ENCODE results near the gene OLFM2.

The OLFM2 gene

DNA sequence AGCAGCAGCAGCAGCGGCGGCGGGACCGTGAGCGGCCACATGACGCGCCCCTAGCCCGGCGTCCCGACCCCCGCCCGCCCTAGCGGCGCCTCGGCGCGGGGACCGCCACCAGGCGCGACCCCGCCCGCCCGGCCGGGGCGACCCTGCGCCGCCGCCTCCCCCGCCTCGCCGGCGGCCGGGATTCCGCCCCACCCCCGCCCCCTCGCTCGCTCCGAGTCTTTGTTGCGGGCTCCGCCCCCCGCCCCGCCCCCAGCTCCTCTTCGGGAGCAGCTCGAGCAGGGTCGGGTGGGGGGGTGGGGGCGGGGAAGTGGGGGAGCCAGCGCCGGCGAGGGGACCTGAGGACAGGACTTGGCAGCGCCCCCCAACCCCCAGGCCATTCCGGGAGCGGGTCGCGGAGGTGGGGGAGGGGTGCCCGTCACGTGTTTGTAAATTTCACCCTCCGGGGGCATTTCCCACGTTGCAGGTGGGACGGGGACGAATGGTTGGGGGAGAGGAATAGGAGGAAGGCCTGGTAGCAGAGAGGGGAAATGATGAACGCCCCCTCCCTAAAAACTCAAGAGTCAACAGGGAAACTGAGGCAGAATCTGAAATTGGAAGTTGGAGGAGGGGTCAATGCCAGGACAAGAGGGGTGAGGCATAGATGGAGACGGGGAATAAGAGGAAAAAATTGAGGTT, at the start of gene OLFM2:
TSS of gene OLFM2 (minus strand) at position 190 of the 675 bp plus-strand sequence. CDS start at position 41, 149 bp downstream.
- no peak within 1 kb of the TSS for H3K9ac ChIP-seq (ENCODE audit: low read length)
- peaks cover 30% of the 10 kb centered on the region for H3K27me3 ChIP-seq (ENCODE audit: control insufficient read depth, insufficient read depth, low read length)
- no peaks in the 10 kb centered on the region for H3K9me3 ChIP-seq (ENCODE audit: control insufficient read depth, low read length)
- no peaks in the 10 kb centered on the region for H3K36me3 ChIP-seq (ENCODE audit: control insufficient read depth, insufficient read depth, low read length)
- no peak within 1 kb of the TSS for H3K4me3 ChIP-seq (ENCODE audit: low read length)
- no peaks in the 10 kb centered on the region for H3K4me1 ChIP-seq (ENCODE audit: control insufficient read depth, insufficient read depth, low read length)

DNA sequence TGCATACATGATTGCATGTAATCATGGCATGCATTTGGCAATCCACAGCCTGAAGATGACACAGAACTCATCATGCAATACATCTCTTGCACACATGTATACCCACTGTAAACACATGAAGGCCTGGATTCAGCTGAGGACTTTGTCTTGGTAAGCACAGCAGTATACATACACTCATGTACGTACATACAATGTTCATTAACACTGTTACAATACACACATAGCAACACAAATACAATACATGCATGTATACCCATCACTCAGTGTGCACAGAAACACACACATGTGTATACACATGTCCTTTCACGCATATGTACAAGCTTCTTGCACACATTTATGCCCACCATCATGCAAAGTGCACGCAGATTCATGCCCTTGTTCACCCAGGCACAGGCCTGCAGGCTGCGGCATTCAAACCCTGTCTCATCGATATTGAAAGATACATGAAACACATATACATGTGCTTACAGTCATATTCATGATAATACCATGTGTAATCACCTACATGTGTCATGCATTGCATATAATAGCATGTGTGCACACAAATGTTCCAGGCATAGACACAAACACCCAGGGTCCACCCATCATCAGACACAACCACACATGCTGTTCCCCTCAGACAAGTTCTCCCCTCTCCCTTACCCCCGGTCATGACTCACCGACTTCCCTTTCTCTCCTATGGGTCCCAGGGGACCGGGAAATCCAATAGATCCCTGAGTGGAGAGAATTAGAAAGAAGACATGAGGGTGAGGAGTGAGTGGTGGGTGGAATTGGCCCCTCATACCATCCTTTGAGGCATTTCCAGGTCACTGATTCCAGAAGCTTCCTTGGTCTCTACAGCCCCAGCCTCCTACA, 45.3 kb upstream of the OLFM2 start:
- no peaks in the 10 kb centered on the region for H3K4me1 ChIP-seq (ENCODE audit: control insufficient read depth, insufficient read depth, low read length)
- no peaks in the 10 kb centered on the region for H3K36me3 ChIP-seq (ENCODE audit: control insufficient read depth, insufficient read depth, low read length)
- H3K27me3 ChIP-seq (ENCODE audit: control insufficient read depth, insufficient read depth, low read length) = no peaks in the 10 kb centered on the region
- H3K9me3 ChIP-seq (ENCODE audit: control insufficient read depth, low read length) = no peaks in the 10 kb centered on the region
- H3K9ac ChIP-seq (ENCODE audit: low read length) = no peak overlapping the region
- H3K4me3 ChIP-seq (ENCODE audit: low read length) = no peak overlapping the region

DNA sequence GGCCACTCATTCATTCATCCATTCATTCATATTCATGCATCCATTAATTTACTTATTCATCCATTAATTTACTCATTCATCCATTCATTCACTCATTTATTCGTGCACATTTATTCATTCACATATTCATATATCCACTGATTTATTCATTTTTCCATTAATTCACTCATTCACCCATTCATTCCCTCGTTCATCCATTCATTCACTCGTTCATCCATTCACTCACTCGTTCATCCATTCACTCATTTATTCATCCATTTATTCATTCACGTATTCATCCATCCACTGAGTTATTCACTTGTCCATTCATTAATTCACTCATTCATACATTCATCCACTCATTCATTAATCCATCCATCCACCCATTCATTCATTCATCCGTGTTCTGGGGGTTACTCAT, 35.8 kb upstream of the OLFM2 start:
- no peaks in the 10 kb centered on the region for H3K36me3 ChIP-seq (ENCODE audit: control insufficient read depth, insufficient read depth, low read length)
- H3K27me3 ChIP-seq (ENCODE audit: control insufficient read depth, insufficient read depth, low read length) = peaks cover 4% of the 10 kb centered on the region
- no peak overlapping the region for H3K9ac ChIP-seq (ENCODE audit: low read length)
- no peaks in the 10 kb centered on the region for H3K4me1 ChIP-seq (ENCODE audit: control insufficient read depth, insufficient read depth, low read length)
- H3K4me3 ChIP-seq (ENCODE audit: low read length) = no peak overlapping the region
- H3K9me3 ChIP-seq (ENCODE audit: control insufficient read depth, low read length) = no peaks in the 10 kb centered on the region

DNA sequence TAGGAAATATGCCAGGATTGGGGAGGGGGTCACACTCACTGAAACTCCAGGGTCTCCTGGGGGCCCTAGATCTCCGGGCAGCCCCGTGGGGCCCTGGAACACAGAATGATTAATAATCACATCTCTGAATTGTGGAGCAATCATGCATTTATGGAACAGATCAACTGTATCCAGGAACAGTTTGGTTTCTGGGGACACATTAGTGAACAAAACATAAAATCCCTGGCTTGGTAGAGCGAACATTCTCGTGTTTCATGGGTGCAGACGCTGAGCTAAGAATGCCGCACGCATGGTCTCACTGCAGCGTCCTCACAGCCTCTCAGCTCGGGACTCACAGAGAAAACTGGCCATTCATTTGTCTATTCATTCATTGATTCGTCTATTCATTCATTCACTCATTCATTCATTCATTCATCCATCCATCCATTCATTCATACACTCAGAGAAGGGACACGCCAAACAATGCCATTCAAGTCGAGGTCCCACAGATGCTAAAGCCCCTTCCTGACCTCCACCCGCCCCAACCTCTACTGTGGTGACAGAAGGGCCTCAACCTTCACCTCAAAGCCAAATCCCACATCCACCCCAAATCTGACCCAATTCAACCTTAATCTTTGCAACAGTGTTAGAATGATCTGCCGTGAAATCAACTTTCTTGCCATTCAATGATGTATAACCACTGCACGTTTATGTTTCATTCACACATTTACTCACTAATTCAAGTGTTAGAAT, 35.0 kb upstream of the OLFM2 start:
- no peaks in the 10 kb centered on the region for H3K36me3 ChIP-seq (ENCODE audit: control insufficient read depth, insufficient read depth, low read length)
- H3K4me1 ChIP-seq (ENCODE audit: control insufficient read depth, insufficient read depth, low read length) = no peaks in the 10 kb centered on the region
- H3K4me3 ChIP-seq (ENCODE audit: low read length) = no peak overlapping the region
- H3K27me3 ChIP-seq (ENCODE audit: control insufficient read depth, insufficient read depth, low read length) = peaks cover 4% of the 10 kb centered on the region
- H3K9me3 ChIP-seq (ENCODE audit: control insufficient read depth, low read length) = no peaks in the 10 kb centered on the region
- H3K9ac ChIP-seq (ENCODE audit: low read length) = no peak overlapping the region

DNA sequence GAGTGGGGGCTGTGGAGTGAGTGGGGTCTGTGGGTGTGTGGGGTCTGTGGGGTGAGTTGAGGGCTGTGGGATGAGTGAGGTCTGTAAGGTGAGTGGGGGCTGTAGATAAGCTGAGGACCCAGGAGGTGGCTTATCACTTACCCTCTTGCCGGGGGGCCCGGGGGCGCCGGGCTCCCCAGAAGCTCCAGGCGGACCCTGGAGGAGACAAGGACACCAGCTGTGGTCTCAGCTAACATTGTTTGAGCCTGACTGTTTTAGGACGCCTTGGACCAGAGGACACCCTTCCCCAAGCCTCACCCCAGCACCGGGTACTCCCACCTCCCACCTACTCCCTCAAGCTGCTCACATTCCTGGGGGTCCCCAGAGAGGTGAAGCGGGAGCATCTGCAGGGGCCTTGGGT, 34.2 kb upstream of the OLFM2 start:
- Histone ChIP-seq H3K9ac (ENCODE audit: low read length) (no peak overlapping the region), H3K4me3 (ENCODE audit: low read length) (no peak overlapping the region), H3K4me1 (ENCODE audit: control insufficient read depth, insufficient read depth, low read length) (no peaks in the 10 kb centered on the region), H3K27me3 (ENCODE audit: control insufficient read depth, insufficient read depth, low read length) (peaks cover 4% of the 10 kb centered on the region), H3K36me3 (ENCODE audit: control insufficient read depth, insufficient read depth, low read length) (no peaks in the 10 kb centered on the region), H3K9me3 (ENCODE audit: control insufficient read depth, low read length) (no peaks in the 10 kb centered on the region)

DNA sequence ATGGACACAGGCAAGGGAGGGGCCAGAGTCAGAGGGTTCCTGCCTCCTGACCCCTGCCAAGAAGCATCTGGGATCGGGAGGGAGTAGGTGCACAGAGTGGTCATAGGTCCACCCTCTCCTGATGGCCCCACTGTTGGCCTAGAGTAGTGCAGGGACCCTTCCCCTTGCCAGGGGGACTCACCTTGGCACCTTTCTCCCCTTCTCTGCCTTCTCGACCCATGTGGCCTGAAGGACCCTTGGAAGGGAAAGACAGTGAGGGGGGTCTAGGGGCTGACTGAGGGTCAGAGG, 33.3 kb upstream of the OLFM2 start:
- Histone ChIP-seq H3K36me3 (ENCODE audit: control insufficient read depth, insufficient read depth, low read length) (no peaks in the 10 kb centered on the region), H3K27me3 (ENCODE audit: control insufficient read depth, insufficient read depth, low read length) (peaks cover 4% of the 10 kb centered on the region), H3K4me1 (ENCODE audit: control insufficient read depth, insufficient read depth, low read length) (no peaks in the 10 kb centered on the region), H3K9ac (ENCODE audit: low read length) (no peak overlapping the region), H3K9me3 (ENCODE audit: control insufficient read depth, low read length) (no peaks in the 10 kb centered on the region), H3K4me3 (ENCODE audit: low read length) (no peak overlapping the region)

DNA sequence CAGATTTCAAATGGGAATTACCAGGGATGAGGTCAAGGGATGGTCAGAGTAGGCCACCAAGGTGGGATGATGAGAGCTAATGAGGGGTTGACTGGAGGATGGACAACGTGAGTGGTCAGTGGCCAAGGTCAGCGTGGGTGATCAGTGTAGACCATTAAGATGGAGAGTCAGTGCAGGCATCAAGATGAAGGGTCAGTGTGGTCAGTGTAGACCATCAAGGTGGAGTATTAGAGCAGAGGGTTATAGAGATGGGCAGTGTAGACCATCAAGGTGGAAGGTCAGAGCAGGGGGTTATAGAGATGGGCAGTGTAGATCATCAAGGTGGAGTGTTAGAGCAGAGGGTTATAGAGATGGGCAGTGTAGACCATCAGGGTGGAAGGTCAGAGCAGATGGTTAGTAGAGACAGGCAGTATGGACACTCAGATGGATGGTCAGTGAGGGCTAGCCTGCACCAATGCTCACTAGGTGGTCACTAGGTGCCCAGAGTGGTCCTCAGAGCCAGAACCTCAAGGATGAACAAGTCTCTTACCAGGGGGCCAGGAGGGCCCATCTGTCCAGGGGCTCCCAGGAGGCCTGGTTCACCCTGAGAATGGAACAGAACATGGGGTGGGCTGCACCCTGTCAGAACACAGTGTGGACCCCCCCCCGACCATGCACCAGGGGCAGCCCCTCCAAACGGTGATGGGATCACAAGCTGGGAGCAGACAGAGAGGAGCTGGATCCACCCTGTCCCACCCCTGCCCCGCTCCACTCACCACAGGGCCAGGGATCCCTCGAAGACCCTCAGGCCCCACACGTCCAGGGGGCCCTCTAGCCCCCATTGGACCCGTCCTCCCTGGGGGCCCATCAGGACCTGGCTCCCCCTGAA, 32.7 kb upstream of the OLFM2 start:
- Histone ChIP-seq H3K36me3 (ENCODE audit: control insufficient read depth, insufficient read depth, low read length) (no peaks in the 10 kb centered on the region), H3K27me3 (ENCODE audit: control insufficient read depth, insufficient read depth, low read length) (peaks cover 4% of the 10 kb centered on the region), H3K4me1 (ENCODE audit: control insufficient read depth, insufficient read depth, low read length) (no peaks in the 10 kb centered on the region), H3K4me3 (ENCODE audit: low read length) (no peak overlapping the region), H3K9me3 (ENCODE audit: control insufficient read depth, low read length) (no peaks in the 10 kb centered on the region), H3K9ac (ENCODE audit: low read length) (no peak overlapping the region)

DNA sequence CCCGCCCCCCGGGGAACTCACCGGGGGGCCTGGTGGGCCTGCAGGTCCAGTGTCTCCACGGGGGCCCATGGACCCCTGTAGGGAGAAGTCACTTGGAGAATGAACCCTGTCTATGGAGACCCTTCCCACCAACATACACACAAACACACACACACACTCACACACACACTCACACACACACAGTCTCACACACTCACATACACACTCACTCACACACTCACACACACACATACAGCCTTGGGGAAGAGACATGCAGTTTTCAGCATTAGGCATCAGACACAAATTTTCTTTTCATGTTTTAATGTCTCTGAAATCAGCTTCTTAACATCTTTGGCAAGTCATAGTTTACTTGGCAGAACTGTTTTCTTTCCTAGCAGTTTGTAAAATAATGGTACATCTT, 31.0 kb upstream of the OLFM2 start:
- Histone ChIP-seq H3K27me3 (ENCODE audit: control insufficient read depth, insufficient read depth, low read length) (peaks cover 4% of the 10 kb centered on the region), H3K4me3 (ENCODE audit: low read length) (no peak overlapping the region), H3K9ac (ENCODE audit: low read length) (no peak overlapping the region), H3K9me3 (ENCODE audit: control insufficient read depth, low read length) (no peaks in the 10 kb centered on the region), H3K36me3 (ENCODE audit: control insufficient read depth, insufficient read depth, low read length) (no peaks in the 10 kb centered on the region), H3K4me1 (ENCODE audit: control insufficient read depth, insufficient read depth, low read length) (no peaks in the 10 kb centered on the region)

DNA sequence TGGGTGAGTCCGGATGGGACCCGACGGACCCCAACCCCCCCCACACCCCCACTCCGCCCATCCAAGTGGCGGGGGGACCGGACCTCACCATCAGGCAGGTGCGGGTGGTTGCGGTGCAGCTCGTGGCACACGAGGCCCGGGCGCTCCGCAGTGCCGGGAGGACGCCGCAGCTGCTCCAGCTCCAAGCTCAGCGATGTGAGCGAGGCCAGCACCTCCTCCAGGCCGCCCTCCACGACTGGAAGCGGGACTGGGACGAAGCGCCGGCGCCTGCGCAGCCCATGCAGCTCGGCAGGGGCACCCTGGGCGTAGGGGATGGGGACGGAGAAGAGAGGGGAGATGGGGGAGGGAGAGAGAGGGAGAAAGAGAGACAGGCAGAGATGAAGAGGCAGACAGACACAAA, 30.1 kb upstream of the OLFM2 start:
- H3K4me1 ChIP-seq (ENCODE audit: control insufficient read depth, insufficient read depth, low read length) = no peaks in the 10 kb centered on the region
- H3K9me3 ChIP-seq (ENCODE audit: control insufficient read depth, low read length) = no peaks in the 10 kb centered on the region
- H3K4me3 ChIP-seq (ENCODE audit: low read length) = no peak overlapping the region
- no peak overlapping the region for H3K9ac ChIP-seq (ENCODE audit: low read length)
- H3K36me3 ChIP-seq (ENCODE audit: control insufficient read depth, insufficient read depth, low read length) = no peaks in the 10 kb centered on the region
- peaks cover 4% of the 10 kb centered on the region for H3K27me3 ChIP-seq (ENCODE audit: control insufficient read depth, insufficient read depth, low read length)

DNA sequence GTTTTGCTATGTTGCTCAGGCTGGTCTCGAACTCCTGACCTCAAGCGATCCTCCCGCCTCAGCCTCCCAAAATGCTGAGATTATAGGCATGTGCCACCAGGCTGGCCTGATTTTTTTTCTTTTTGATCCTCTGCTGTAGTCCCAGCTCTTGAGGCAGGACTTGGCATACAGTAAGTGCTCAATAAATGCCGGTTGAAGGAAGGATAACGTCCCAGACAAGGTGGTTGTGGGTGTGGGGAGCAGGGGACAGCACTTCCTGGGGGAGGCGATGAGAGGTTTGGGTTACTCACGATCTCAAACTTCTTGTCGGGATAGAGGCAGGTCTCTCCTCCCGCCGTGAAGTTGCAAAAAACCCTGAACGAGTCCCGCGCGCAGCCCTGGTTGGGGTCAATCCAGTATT, 29.7 kb upstream of the OLFM2 start:
- H3K9ac ChIP-seq (ENCODE audit: low read length) = no peak overlapping the region
- no peak overlapping the region for H3K4me3 ChIP-seq (ENCODE audit: low read length)
- H3K36me3 ChIP-seq (ENCODE audit: control insufficient read depth, insufficient read depth, low read length) = no peaks in the 10 kb centered on the region
- H3K4me1 ChIP-seq (ENCODE audit: control insufficient read depth, insufficient read depth, low read length) = no peaks in the 10 kb centered on the region
- peaks cover 4% of the 10 kb centered on the region for H3K27me3 ChIP-seq (ENCODE audit: control insufficient read depth, insufficient read depth, low read length)
- no peaks in the 10 kb centered on the region for H3K9me3 ChIP-seq (ENCODE audit: control insufficient read depth, low read length)

DNA sequence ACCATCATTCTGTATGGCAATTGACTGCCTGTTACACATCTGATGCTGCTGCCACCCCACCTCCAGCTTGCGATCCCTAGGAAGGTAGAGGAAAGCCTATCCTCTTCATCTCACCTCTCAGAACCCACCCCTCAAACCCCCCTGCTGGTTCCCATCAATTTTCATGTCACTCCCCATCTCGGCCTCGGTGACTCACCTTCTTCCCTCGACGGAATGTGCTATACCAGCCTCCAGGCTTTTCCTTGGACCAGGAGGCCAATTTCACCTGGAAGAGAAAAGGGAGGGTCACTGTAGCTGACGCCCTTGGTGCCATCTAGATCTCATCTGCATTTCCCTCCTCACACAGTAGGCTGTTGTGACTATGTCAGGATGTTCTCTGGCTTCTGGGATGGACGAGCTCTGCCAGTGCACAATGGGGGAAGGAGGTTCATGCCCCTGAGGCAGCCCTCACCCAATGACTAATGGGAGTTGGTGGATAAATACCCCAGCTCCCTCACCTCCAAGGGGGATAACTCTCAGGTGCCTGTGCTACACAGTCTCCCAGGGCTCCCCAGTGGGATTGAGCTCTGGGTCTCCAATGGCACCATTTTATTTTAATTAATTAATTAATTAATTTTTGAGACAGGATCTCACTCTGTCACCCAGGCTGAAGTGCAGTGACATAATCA, 26.4 kb upstream of the OLFM2 start:
- H3K9me3 ChIP-seq (ENCODE audit: control insufficient read depth, low read length) = no peaks in the 10 kb centered on the region
- no peak overlapping the region for H3K4me3 ChIP-seq (ENCODE audit: low read length)
- no peak overlapping the region for H3K9ac ChIP-seq (ENCODE audit: low read length)
- no peaks in the 10 kb centered on the region for H3K4me1 ChIP-seq (ENCODE audit: control insufficient read depth, insufficient read depth, low read length)
- no peaks in the 10 kb centered on the region for H3K27me3 ChIP-seq (ENCODE audit: control insufficient read depth, insufficient read depth, low read length)
- H3K36me3 ChIP-seq (ENCODE audit: control insufficient read depth, insufficient read depth, low read length) = no peaks in the 10 kb centered on the region

Data from mucosa of stomach (tissue), 1 donor.